IPS-18a (cell line): ENCODE measurements around the gene CD44.

Source experiments
- H3K27ac ChIP-seq: one replicate; pipeline ENCODE4 v1.5.1; 2013; ENCODE audit warnings: low read length
- H3K27me3 ChIP-seq: one replicate; pipeline ENCODE4 v1.6.1; 2013; ENCODE audit warnings: mild to moderate bottlenecking, low read length; ENCODE audit not compliant: control insufficient read depth, insufficient read depth
- H3K36me3 ChIP-seq: one replicate; pipeline ENCODE4 v1.6.1; 2013; ENCODE audit warnings: low read depth, low read length; ENCODE audit not compliant: control insufficient read depth
- H3K4me1 ChIP-seq: one replicate; pipeline ENCODE4 v1.6.1; 2013; ENCODE audit warnings: low read depth, low read length; ENCODE audit not compliant: control insufficient read depth
- H3K4me3 ChIP-seq: one replicate; pipeline ENCODE4 v1.5.1; 2013; ENCODE audit warnings: low read length
- H3K9ac ChIP-seq: one replicate; pipeline ENCODE4 v1.6.1; 2013; ENCODE audit warnings: mild to moderate bottlenecking, low read length, moderate library complexity
- H3K9me3 ChIP-seq: one replicate; pipeline ENCODE4 v1.6.1; 2013; ENCODE audit warnings: low read depth, low read length; ENCODE audit not compliant: control insufficient read depth

The CD44 gene

GRCh38 chr11:35280727-35281126, 141.8 kb downstream of the CD44 start:
- no peak overlapping the region for H3K4me3 ChIP-seq
- H3K9me3 ChIP-seq = no peaks in the 10 kb centered on the region
- H3K9ac ChIP-seq = no peak overlapping the region
- H3K36me3 ChIP-seq = no peaks in the 10 kb centered on the region
- no peaks in the 10 kb centered on the region for H3K4me1 ChIP-seq
- H3K27me3 ChIP-seq = no peaks in the 10 kb centered on the region
- no peak overlapping the region for H3K27ac ChIP-seq

- Histone ChIP-seq H3K9ac (no peak overlapping the region), H3K36me3 (no peaks in the 10 kb centered on the region), H3K9me3 (no peaks in the 10 kb centered on the region), H3K4me3 (no peak overlapping the region), H3K4me1 (no peaks in the 10 kb centered on the region), H3K27me3 (no peaks in the 10 kb centered on the region), H3K27ac (no peak overlapping the region)
These were observed 142.3 kb downstream of the CD44 start for GRCh38 chr11:35281169-35281688.
